Uterus (tissue), 4 donors: ENCODE results near the gene SLC29A4. TPM values are rescaled to one million over a fixed set of nuclear protein-coding genes. Genes with fewer than 3 reads are reported as not detected.

ENCODE experiments used
- DNase-seq, 2 donors: peaks; one replicate each; pipeline ENCODE4 v3.0.0-alpha.2; 2019 to 2020
- H3K27ac ChIP-seq, 2 donors: fragments of 200-600 bp; sonication (generic); 1 replicate in 1 of 2; 2 replicates in 1 of 2; pipeline ENCODE4 v1.5.1; 2016 to 2018
- H3K27me3 ChIP-seq, 2 donors: fragments of 200-600 bp; sonication (generic); one replicate each; pipeline ENCODE4 v1.5.1; 2018 to 2019; ENCODE audit warnings: control low read depth in 1 of 2
- H3K36me3 ChIP-seq, 2 donors: fragments of 200-600 bp; sonication (generic); one replicate each; pipeline ENCODE4 v1.5.1; 2019; ENCODE audit warnings: control low read depth in 1 of 2
- H3K4me1 ChIP-seq, 2 donors: fragments of 200-600 bp; sonication (generic); one replicate each; pipeline ENCODE4 v1.5.1; 2018 to 2019; ENCODE audit warnings: control low read depth in 1 of 2
- H3K4me3 ChIP-seq, 2 donors: fragments of 200-600 bp; sonication (generic); 1 replicate in 1 of 2; 2 replicates in 1 of 2; pipeline ENCODE4 v1.5.1; 2018 to 2019; ENCODE audit warnings: mild to moderate bottlenecking in 1 of 2
- H3K9me3 ChIP-seq, 2 donors: fragments of 200-600 bp; sonication (generic); one replicate each; pipeline ENCODE4 v1.5.1; 2019; ENCODE audit warnings: control low read depth in 1 of 2
- CTCF ChIP-seq, 4 experiments: fragments of 200-600 bp in 2 of 4; fragments of 450-650 bp in 2 of 4; sonication (generic) in 2 of 4; IDR thresholded peaks; one replicate each; pipeline ENCODE4 v1.5.1; 2016 to 2019; ENCODE audit warnings: antibody characterized with exemption in 4 of 4, mild to moderate bottlenecking in 2 of 4, moderate library complexity in 1 of 4
- POLR2A ChIP-seq, 2 donors: fragments of 450-650 bp; IDR thresholded peaks; one replicate each; pipeline ENCODE4 v1.6.1; 2016; ENCODE audit warnings: antibody characterized with exemption in 2 of 2, mild to moderate bottlenecking in 1 of 2, moderate library complexity in 1 of 2
- intact Hi-C: fragments of 100-400 bp; cut with DNase I; formaldehyde crosslinking; loops from one replicate; pipeline ENCODE4 v1.15.1; 2023; ENCODE audit warnings: low total_unique reads
- total RNA-seq, 4 donors: library from RNA; depleted of rRNA in 3 of 4; stranded (reverse); fragments of >200 nt in 3 of 4; gene quantifications; one replicate each; pipeline versions ENCODE4 v1.1.0 to v1.2.4, GENCODE V29; 2014 to 2023
- donor health status: DM: yes; HTN: yes; CAD: no.

SLC29A4 gene
- total RNA-seq, 4 donors from 2014 or later: 1.8 to 5.0 TPM; not detected in 2

- no peak for DNase-seq
- Histone ChIP-seq H3K27ac (peak overlapping the region in 1 of 2 donors; percentile 15), H3K4me1 (peaks cover 0 to 18% of the 10 kb centered on the region in 2 donors), H3K27me3 (no peaks in the 10 kb centered on the region), H3K36me3 (no peaks in the 10 kb centered on the region), H3K9me3 (peaks cover 0 to 5% of the 10 kb centered on the region in 2 donors), H3K4me3 (no peak overlapping the region)
- intact Hi-C loops: no loop called here
- TF ChIP-seq CTCF (IDR thresholded peaks at IDR 0.05) (no peak), POLR2A (IDR thresholded peaks at IDR 0.05) (no peak)
Observed at GRCh38 chr7:5349005-5349380, 66.2 kb downstream of the SLC29A4 start.

- Histone ChIP-seq H3K27me3 (no peaks in the 10 kb centered on the region), H3K4me1 (peaks cover 0 to 18% of the 10 kb centered on the region in 2 donors), H3K27ac (peak overlapping the region; percentile 8 to 49), H3K9me3 (no peaks in the 10 kb centered on the region), H3K4me3 (no peak overlapping the region), H3K36me3 (no peaks in the 10 kb centered on the region)
- no peak for DNase-seq
- no peak for TF ChIP-seq POLR2A (IDR thresholded peaks at IDR 0.05)
- no peak for TF ChIP-seq CTCF (IDR thresholded peaks at IDR 0.05)
- intact Hi-C loops: no loop called here
Observed at GRCh38 chr7:5349437-5350173, 66.9 kb downstream of the SLC29A4 start.

GRCh38 chr7:5350174-5350463, 67.4 kb downstream of the SLC29A4 start:
- Histone ChIP-seq H3K27me3 (no peaks in the 10 kb centered on the region), H3K4me1 (peaks cover 0 to 18% of the 10 kb centered on the region in 2 donors), H3K36me3 (no peaks in the 10 kb centered on the region), H3K4me3 (no peak overlapping the region), H3K27ac (peak overlapping the region; percentile 8 to 49), H3K9me3 (no peaks in the 10 kb centered on the region)
- DNase-seq: no peak
- intact Hi-C loops: no loop called here
- no peak for TF ChIP-seq POLR2A (IDR thresholded peaks at IDR 0.05)
- no peak for TF ChIP-seq CTCF (IDR thresholded peaks at IDR 0.05)

- H3K4me1 ChIP-seq: peaks cover 0 to 18% of the 10 kb centered on the region in 2 donors
Observed at GRCh38 chr7:5350600-5351385, 68.0 kb downstream of the SLC29A4 start.

More at GRCh38 chr7:5350600-5351385, 68.0 kb downstream of the SLC29A4 start:
- H3K27me3 ChIP-seq: no peaks in the 10 kb centered on the region
- no peaks in the 10 kb centered on the region for H3K9me3 ChIP-seq
- no peaks in the 10 kb centered on the region for H3K36me3 ChIP-seq
- peak overlapping the region in 1 of 2 donors; percentile 8 for H3K27ac ChIP-seq
- intact Hi-C loops: no loop called here
- no peak overlapping the region for H3K4me3 ChIP-seq
- TF ChIP-seq POLR2A (IDR thresholded peaks at IDR 0.05) (no peak), CTCF (IDR thresholded peaks at IDR 0.05) (no peak)
- DNase-seq: peak in 1 of 2 donors; percentile 14
